Activated T-cell treated with anti-CD3 and anti-CD28 coated beads, Interleukin-2, amount 50 U/mL, for 72 hours (primary cell): ENCODE results near the gene NHERF2. TPM values are rescaled to one million over a fixed set of nuclear protein-coding genes. Genes with fewer than 3 reads are reported as not detected.

Experiments used
- ATAC-seq, 2 donors: fragments of 150-1000 bp; cut with Tn5 transposase; replicated peaks in 1 of 2; 2 replicates each; pipeline ENCODE4 v1.10.0; 2021; ENCODE audit warnings: moderate library complexity in 2 of 2, mild to moderate bottlenecking in 1 of 2
- DNase-seq, 2 donors: peaks; one replicate each; pipeline ENCODE4 v3.0.0; 2021 to 2022; ENCODE audit warnings: mixed read lengths in 1 of 2
- H3K27ac Mint-ChIP-seq: one replicate; pipeline ENCODE4 v1.8.0; 2022; ENCODE audit warnings: mild to moderate bottlenecking, moderate library complexity, mixed read lengths
- H3K27me3 Mint-ChIP-seq: one replicate; pipeline ENCODE4 v1.8.0; 2022; ENCODE audit warnings: low read depth, mixed read lengths
- H3K36me3 Mint-ChIP-seq, 2 donors: one replicate each; pipeline ENCODE4 v1.8.0; 2022; ENCODE audit warnings: mixed read lengths in 2 of 2, mild to moderate bottlenecking in 1 of 2; ENCODE audit not compliant: insufficient read depth in 2 of 2
- H3K4me1 Mint-ChIP-seq: one replicate; pipeline ENCODE4 v1.8.0; 2022; ENCODE audit warnings: low read depth, mixed read lengths
- H3K4me3 Mint-ChIP-seq, 2 donors: one replicate each; pipeline ENCODE4 v1.8.0; 2022; ENCODE audit warnings: mild to moderate bottlenecking in 2 of 2, mixed read lengths in 2 of 2, moderate library complexity in 2 of 2
- H3K9me3 Mint-ChIP-seq, 2 donors: one replicate each; pipeline ENCODE4 v1.8.0; 2022; ENCODE audit warnings: mixed read lengths in 2 of 2
- total RNA-seq, 2 donors: library from RNA; stranded (reverse); gene quantifications; one replicate each; pipeline ENCODE4 v1.2.3, GENCODE V29; 2022

The NHERF2 gene
- total RNA-seq, 2 donors from 2014 or later: 2.2 to 3.0 TPM

GRCh38 chr16:2019518-2019920, 7.2 kb upstream of the NHERF2 start, which contains the start of gene NPW:
NPW (plus strand) TSS chr16:2019785.
- peak; percentile 37 to 57 for DNase-seq
- H3K4me3 Mint-ChIP-seq: peak within 1 kb of the TSS; percentile 49 to 75
- H3K27ac Mint-ChIP-seq: no peak within 1 kb of the TSS
- no peaks in the 10 kb centered on the region for H3K9me3 Mint-ChIP-seq
- H3K4me1 Mint-ChIP-seq: peaks cover 19% of the 10 kb centered on the region
- ATAC-seq: peak; percentile 18 to 21
- peaks cover 39% of the 10 kb centered on the region for H3K27me3 Mint-ChIP-seq
- no peaks in the 10 kb centered on the region for H3K36me3 Mint-ChIP-seq

- Mint-ChIP-seq H3K4me1 (peaks cover 19% of the 10 kb centered on the region), H3K36me3 (no peaks in the 10 kb centered on the region), H3K27me3 (peaks cover 39% of the 10 kb centered on the region), H3K4me3 (peak overlapping the region; percentile 49 to 75), H3K27ac (no peak overlapping the region), H3K9me3 (no peaks in the 10 kb centered on the region)
- ATAC-seq (no peak), DNase-seq (no peak)
These were observed 6.5 kb upstream of the NHERF2 start for GRCh38 chr16:2019921-2020831.

GRCh38 chr16:2022723-2023091, 4.0 kb upstream of the NHERF2 start:
- ATAC-seq: peak; percentile 44 to 49
- no peaks in the 10 kb centered on the region for H3K9me3 Mint-ChIP-seq
- H3K27me3 Mint-ChIP-seq: peaks cover 48% of the 10 kb centered on the region
- no peaks in the 10 kb centered on the region for H3K36me3 Mint-ChIP-seq
- DNase-seq: peak; percentile 37 to 51
- H3K27ac Mint-ChIP-seq: no peak overlapping the region
- peak overlapping the region; percentile 79 to 87 for H3K4me3 Mint-ChIP-seq
- H3K4me1 Mint-ChIP-seq: peaks cover 19% of the 10 kb centered on the region

GRCh38 chr16:2023092-2024031, 3.3 kb upstream of the NHERF2 start:
- Mint-ChIP-seq H3K4me1 (peaks cover 19% of the 10 kb centered on the region), H3K36me3 (no peaks in the 10 kb centered on the region), H3K9me3 (no peaks in the 10 kb centered on the region), H3K4me3 (peak overlapping the region; percentile 79 to 87), H3K27ac (no peak overlapping the region), H3K27me3 (peaks cover 49% of the 10 kb centered on the region)
- DNase-seq (peak; percentile 93 to 98), ATAC-seq (peak; percentile 75 to 78)

DNA sequence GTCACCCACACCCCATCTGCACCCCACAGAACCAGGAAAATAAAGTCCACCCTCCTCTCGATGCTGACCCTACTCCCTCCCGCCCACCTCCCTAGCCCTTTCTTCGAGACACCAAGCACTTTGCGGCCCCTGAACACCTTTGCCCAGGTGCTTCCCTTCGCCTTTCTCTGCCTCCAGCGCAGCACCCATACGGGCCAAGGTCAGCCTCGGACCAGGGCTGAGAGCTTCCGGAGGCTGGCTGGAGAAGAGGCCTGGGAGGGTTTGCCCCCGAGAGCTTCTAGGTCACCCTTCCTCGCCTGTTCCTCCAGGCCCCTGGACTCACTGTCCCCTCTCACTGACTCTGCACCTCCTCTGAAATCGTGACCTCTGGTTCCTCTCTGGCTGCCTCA, 2.7 kb upstream of the NHERF2 start:
- no peak for ATAC-seq
- H3K9me3 Mint-ChIP-seq: no peaks in the 10 kb centered on the region
- no peaks in the 10 kb centered on the region for H3K36me3 Mint-ChIP-seq
- no peak overlapping the region for H3K27ac Mint-ChIP-seq
- no peak for DNase-seq
- H3K27me3 Mint-ChIP-seq: peaks cover 44% of the 10 kb centered on the region
- peaks cover 19% of the 10 kb centered on the region for H3K4me1 Mint-ChIP-seq
- H3K4me3 Mint-ChIP-seq: peak overlapping the region in 1 of 2 donors; percentile 37

DNA sequence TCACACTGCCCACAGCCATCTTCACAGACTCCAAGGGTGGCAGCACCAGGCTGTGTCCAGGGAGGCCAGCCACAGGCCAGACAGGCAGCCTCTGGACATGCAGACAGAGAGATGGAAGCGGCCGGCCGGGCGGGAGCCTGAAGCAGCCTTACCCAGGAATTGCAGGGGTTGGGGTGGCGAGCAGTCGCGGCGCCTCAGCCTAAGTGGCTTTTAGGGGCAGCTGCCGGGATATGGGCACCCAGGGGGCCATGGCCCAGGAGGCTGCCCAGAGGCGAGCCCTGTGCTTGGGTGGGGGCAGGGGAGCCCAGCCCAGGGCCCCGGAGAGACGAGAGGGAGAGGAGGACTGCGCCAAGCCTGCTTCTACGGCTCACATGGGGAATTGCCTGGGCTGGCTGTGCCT, 1.5 kb upstream of the NHERF2 start:
- H3K4me3 Mint-ChIP-seq: peak overlapping the region in 1 of 2 donors; percentile 59
- peaks cover 19% of the 10 kb centered on the region for H3K4me1 Mint-ChIP-seq
- peaks cover 43% of the 10 kb centered on the region for H3K27me3 Mint-ChIP-seq
- DNase-seq: no peak
- H3K36me3 Mint-ChIP-seq: no peaks in the 10 kb centered on the region
- ATAC-seq: no peak
- no peaks in the 10 kb centered on the region for H3K9me3 Mint-ChIP-seq
- H3K27ac Mint-ChIP-seq: no peak overlapping the region

GRCh38 chr16:2025878-2026460, 733 bp upstream of the NHERF2 start:
- peak overlapping the region; percentile 59 to 61 for H3K4me3 Mint-ChIP-seq
- no peak overlapping the region for H3K27ac Mint-ChIP-seq
- H3K36me3 Mint-ChIP-seq: no peaks in the 10 kb centered on the region
- DNase-seq (no peak), ATAC-seq (no peak)
- peaks cover 36% of the 10 kb centered on the region for H3K27me3 Mint-ChIP-seq
- H3K4me1 Mint-ChIP-seq: peaks cover 14% of the 10 kb centered on the region
- H3K9me3 Mint-ChIP-seq: no peaks in the 10 kb centered on the region

GRCh38 chr16:2027024-2028010, 615 bp downstream of the NHERF2 start:
- peak; percentile 16 to 26 for ATAC-seq
- DNase-seq: peak in 1 of 2 donors; percentile 32
- H3K27ac Mint-ChIP-seq: no peak overlapping the region

GRCh38 chr16:2028146-2028545, 1.4 kb downstream of the NHERF2 start:
- Mint-ChIP-seq H3K4me1 (peaks cover 4% of the 10 kb centered on the region), H3K36me3 (no peaks in the 10 kb centered on the region), H3K4me3 (no peak overlapping the region), H3K27ac (no peak overlapping the region), H3K27me3 (peaks cover 17% of the 10 kb centered on the region), H3K9me3 (no peaks in the 10 kb centered on the region)
- no peak for DNase-seq
- ATAC-seq: no peak

More at GRCh38 chr16:2027024-2028010, 615 bp downstream of the NHERF2 start:
- H3K4me3 Mint-ChIP-seq: peak overlapping the region; percentile 49 to 72
- no peaks in the 10 kb centered on the region for H3K36me3 Mint-ChIP-seq
- no peaks in the 10 kb centered on the region for H3K9me3 Mint-ChIP-seq
- peaks cover 24% of the 10 kb centered on the region for H3K27me3 Mint-ChIP-seq
- H3K4me1 Mint-ChIP-seq: peaks cover 12% of the 10 kb centered on the region

DNA sequence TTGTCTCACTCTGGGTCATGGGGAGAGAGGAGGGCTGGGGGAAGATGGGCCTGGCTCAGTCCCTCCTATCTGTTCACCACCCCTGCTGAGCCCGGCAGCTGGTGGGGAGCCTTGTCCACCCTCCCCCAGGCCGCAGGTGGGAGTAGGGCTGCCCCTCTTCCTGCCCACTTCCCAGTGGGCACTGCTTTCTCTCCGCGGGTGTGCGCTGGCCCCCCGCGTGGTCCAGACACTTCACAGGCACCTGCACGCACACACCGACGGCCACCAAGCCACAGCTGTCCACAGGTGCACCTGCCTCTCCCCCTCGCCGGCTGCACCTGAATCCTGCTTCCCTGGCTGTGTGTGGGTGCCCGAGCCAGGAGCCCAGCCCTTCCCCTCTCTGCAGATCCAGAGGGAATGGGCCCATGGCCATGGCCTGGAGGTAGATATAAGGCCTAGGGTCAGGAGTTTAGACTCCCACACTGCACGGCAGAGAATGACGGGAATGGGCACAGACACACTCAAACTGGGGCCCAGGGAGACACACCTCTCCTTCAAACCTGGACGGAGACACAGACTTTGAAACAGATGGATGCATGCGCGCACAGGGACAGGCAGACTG, 2.0 kb downstream of the NHERF2 start:
- no peaks in the 10 kb centered on the region for H3K36me3 Mint-ChIP-seq
- H3K4me1 Mint-ChIP-seq: no peaks in the 10 kb centered on the region
- H3K27me3 Mint-ChIP-seq: peaks cover 17% of the 10 kb centered on the region
- ATAC-seq (no peak), DNase-seq (no peak)
- no peak overlapping the region for H3K27ac Mint-ChIP-seq
- H3K4me3 Mint-ChIP-seq: no peak overlapping the region
- H3K9me3 Mint-ChIP-seq: no peaks in the 10 kb centered on the region

DNA sequence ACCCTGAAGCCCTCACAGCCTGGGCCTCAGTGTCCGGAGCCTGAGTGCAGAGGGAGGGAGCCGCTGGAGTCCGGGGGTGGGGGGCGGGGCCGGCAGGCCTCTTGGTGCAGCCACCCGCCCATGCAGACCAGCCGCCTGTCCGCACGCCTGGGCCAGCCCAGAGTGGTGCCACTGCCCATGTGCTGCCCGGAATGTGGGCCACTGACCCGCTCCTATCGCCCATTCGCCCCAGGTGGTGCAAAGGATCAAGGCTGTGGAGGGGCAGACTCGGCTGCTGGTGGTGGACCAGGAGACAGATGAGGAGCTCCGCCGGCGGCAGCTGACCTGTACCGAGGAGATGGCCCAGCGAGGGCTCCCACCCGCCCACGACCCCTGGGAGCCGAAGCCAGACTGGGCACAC, 2.6 kb downstream of the NHERF2 start:
- Mint-ChIP-seq H3K36me3 (no peaks in the 10 kb centered on the region), H3K9me3 (no peaks in the 10 kb centered on the region), H3K27me3 (peaks cover 17% of the 10 kb centered on the region), H3K4me1 (no peaks in the 10 kb centered on the region), H3K27ac (no peak overlapping the region), H3K4me3 (no peak overlapping the region)
- DNase-seq (no peak), ATAC-seq (no peak)
